Ovary (tissue), 9 donors: ENCODE results near the gene PERP. TPM values are rescaled to one million over a fixed set of nuclear protein-coding genes. Genes with fewer than 3 reads are reported as not detected.
"Not testable (repeated sequence)": the region's sequence is repeated elsewhere in the genome, so short reads cannot be mapped to it uniquely, and the experiment has no call there.

ENCODE experiments used
- DNase-seq, 5 donors: peaks; one replicate each; pipeline ENCODE4 v3.0.0-alpha.2; 2019 to 2020
- H3K27ac ChIP-seq, 2 donors: fragments of 200-600 bp; one replicate each; pipeline versions ENCODE4 v1.5.1 to v1.8.0; 2019 to 2022
- H3K27me3 ChIP-seq: fragments of 200-600 bp; one replicate; pipeline ENCODE4 v1.8.0; 2022
- H3K36me3 ChIP-seq: fragments of 200-600 bp; sonication (generic); one replicate; pipeline ENCODE4 v1.5.1; 2019
- H3K4me1 ChIP-seq: one replicate; pipeline ENCODE4 v1.8.1; 2013; ENCODE audit warnings: mild to moderate bottlenecking, moderate library complexity; ENCODE audit not compliant: insufficient read depth
- H3K4me3 ChIP-seq: fragments of 200-600 bp; sonication (generic); one replicate; pipeline ENCODE4 v1.5.1; 2017
- H3K9me3 ChIP-seq, 2 donors: fragments of 200-600 bp in 1 of 2; sonication (generic) in 1 of 2; one replicate each; pipeline versions ENCODE4 v1.5.1 to v1.8.1; 2013 to 2019; ENCODE audit warnings: mild to moderate bottlenecking in 1 of 2, moderate library complexity in 1 of 2
- EP300 ChIP-seq: sonication (generic); formaldehyde crosslinking; IDR thresholded peaks from one replicate; pipeline ENCODE4 v1.6.1; 2017; ENCODE audit warnings: antibody characterized with exemption
- POLR2A ChIP-seq: fragments of 450-650 bp; IDR thresholded peaks from one replicate; pipeline ENCODE4 v1.6.1; 2017; ENCODE audit warnings: antibody characterized with exemption, mild to moderate bottlenecking, moderate library complexity
- WGBS, 3 donors: extraction: QIAGEN DNeasy Blood & Tissue Kit in 1 of 3; methylation state at CpG; one replicate each; pipeline versions ENCODE4 v1.1.5 to v1.1.7; 2013 to 2017; 5-methylcytosine and 5-hydroxymethylcytosine counted together
- intact Hi-C, 4 donors: fragments of 100-400 bp; cut with DNase I; formaldehyde crosslinking; loops; one replicate each; pipeline versions ENCODE4 v1.11.0 to v1.15.1; 2022 to 2023
- polyA plus RNA-seq, 2 donors: library from polyadenylated mRNA; stranded (reverse); fragments of 200-250 nt in 1 of 2; fragments of 350-450 nt in 1 of 2; fragmentation: Illumina TruSeq in 1 of 2; extraction: RNeasy Lipid Tissue Mini Kit (QIAGEN cat#74804) in 1 of 2; gene quantifications; one replicate each; pipeline ENCODE4 v1.2.3, GENCODE V29; 2013 to 2014
- total RNA-seq, 7 donors: library from RNA; depleted of rRNA in 2 of 7; stranded (reverse); fragments of >200 nt in 2 of 7; fragmentation: NEBNext Ultra II Directional in 3 of 7; extraction: Animal tissue kit (Norgen Biotek cat#: 25700) in 3 of 7; gene quantifications; one replicate each; pipeline versions ENCODE4 v1.1.0 to v1.2.4, GENCODE V29; 2016 to 2023
- TF ChIP-seq, protein P1 (sequence below), 3 donors: fragments of 450-650 bp in 2 of 3; fragments of 200-600 bp in 1 of 3; IDR thresholded peaks; one replicate each; pipeline versions ENCODE4 v1.5.1 to v1.8.0; 2016 to 2022; ENCODE audit warnings: antibody characterized with exemption in 3 of 3, mild to moderate bottlenecking in 1 of 3
- donor health status: DM: no; HTN: no; CAD: no; lungs with moderate emphysema.
- donor health status: DM: no; HTN: no; CAD: no.
- donor health status: Bipolar disorder and iron deficiency.
- donor health status: DM: yes; HTN: yes; CAD: no.
- donor health status: DM: no; HTN: no; CAD: no.
- donor health status: DM: yes; HTN: yes; CAD: no.

The PERP gene
- total and polyA plus RNA-seq, 9 donors, result 3.1 to 56.2 (median 7.8) TPM

DNA sequence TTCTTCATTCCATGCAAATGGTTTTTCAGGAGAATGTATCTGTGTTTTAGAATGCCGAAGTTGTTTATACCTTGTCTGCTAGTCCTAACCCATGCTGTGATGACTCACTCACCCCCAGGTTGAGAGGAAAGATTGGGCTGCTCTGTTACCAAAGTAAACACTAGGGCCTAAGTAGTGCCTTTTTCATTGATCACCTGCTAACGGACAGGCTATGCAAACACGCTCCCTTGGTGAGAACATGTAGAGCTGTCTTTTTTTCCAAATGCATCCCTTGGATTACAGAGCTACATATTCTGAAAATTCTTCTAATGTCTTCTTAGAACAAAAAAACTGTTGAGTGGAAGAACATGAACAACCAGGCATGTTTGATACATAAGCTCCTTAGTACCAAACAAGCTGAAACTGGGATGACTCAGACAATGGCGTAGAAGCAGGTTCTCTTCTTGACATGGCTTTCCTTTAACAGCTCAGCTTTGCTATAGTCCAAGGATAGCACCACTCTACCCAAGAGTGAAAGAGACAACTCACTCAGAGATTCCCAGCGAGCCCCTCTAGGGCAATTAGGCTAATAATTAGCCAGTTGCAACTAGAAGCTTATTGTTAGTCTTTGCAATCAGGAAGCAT lies 20.5 kb downstream of the PERP start:
- intact Hi-C loops, result no loop called here
- Histone ChIP-seq H3K4me3 (no peak overlapping the region), H3K36me3 (no peaks in the 10 kb centered on the region), H3K4me1 (no peaks in the 10 kb centered on the region), H3K27ac (no peak overlapping the region), H3K27me3 (no peaks in the 10 kb centered on the region), H3K9me3 (no peaks in the 10 kb centered on the region)
- 54 to 65% (median 56%) methylated on average over 5 of the region's 5 CpGs for WGBS, 3 donors
- no peak for TF ChIP-seq EP300
- DNase-seq, result no peak

DNA sequence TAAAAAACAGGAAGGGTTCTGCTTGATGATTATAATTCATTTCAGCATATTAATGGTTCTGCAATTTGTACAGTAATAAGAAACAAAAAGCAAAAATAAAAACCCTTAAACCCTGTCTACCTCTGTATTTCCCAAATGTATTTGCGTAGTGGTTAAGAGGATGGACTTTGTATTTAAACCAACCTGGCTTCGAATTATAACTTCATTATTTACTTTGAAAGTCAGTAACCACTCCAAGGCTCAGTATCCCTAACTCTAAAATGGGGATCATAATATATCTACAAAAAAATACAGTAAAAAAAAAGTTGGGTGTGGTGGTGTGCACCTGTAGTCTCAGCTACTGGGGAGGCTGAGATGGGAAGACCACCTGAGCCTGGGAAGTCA lies 21.4 kb downstream of the PERP start:
- H3K4me3 ChIP-seq, result no peak overlapping the region
- no peaks in the 10 kb centered on the region for H3K36me3 ChIP-seq
- 85 to 90% (median 87%) methylated on average over 2 of the region's 2 CpGs for WGBS, 3 donors
- H3K9me3 ChIP-seq, result no peaks in the 10 kb centered on the region
- H3K27me3 ChIP-seq, result no peaks in the 10 kb centered on the region
- no peak overlapping the region for H3K27ac ChIP-seq
- no peak for TF ChIP-seq EP300
- TF ChIP-seq, protein P1, sequence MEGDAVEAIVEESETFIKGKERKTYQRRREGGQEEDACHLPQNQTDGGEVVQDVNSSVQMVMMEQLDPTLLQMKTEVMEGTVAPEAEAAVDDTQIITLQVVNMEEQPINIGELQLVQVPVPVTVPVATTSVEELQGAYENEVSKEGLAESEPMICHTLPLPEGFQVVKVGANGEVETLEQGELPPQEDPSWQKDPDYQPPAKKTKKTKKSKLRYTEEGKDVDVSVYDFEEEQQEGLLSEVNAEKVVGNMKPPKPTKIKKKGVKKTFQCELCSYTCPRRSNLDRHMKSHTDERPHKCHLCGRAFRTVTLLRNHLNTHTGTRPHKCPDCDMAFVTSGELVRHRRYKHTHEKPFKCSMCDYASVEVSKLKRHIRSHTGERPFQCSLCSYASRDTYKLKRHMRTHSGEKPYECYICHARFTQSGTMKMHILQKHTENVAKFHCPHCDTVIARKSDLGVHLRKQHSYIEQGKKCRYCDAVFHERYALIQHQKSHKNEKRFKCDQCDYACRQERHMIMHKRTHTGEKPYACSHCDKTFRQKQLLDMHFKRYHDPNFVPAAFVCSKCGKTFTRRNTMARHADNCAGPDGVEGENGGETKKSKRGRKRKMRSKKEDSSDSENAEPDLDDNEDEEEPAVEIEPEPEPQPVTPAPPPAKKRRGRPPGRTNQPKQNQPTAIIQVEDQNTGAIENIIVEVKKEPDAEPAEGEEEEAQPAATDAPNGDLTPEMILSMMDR (IDR thresholded peaks at IDR 0.05), result no peak
- no peak for TF ChIP-seq POLR2A
- DNase-seq, result no peak
- no peaks in the 10 kb centered on the region for H3K4me1 ChIP-seq
- intact Hi-C loops, result no loop called here

DNA sequence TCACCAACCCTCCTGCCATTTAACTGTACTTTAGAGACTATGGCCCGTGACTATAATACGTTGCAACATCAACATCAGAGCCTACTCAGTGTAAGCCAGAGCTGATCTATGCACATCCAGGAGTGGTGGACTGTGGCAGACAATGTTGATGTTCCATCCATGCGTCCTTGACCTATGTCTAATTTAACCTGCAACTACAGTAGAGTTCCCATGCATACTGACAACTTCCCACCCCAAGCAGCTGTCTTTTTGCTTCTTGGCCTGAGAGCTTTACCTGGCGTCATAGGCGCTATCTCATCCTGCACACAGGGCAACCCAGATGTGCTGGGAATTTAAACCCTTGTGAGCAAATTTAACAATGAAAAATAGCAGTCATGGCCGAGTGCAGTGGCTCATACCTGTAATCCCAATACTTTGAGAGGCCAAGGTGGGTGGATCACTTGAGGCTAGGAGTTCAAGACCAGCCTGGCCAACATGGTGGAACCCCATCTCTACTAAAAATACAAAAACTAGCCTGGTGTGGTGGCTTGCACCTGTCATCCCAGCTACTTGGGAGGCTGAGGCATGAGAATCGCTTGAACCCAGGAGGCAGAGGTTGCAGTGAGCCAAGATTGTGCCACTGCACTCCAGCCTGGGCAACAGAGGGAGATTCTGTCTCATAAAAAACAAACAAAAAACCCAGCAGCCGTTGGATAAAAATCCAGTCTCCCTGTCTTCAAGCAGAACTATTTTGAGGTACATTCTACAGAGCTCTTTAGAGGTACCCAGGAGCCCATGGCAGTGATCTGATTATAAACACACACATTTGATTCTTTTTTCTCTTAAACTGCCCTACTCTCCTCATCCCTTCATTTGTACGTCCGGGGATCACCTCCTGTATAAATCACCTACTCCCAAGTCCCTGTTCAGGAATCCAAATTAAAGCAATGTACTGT lies 22.0 kb downstream of the PERP start:
- intact Hi-C loops, result no loop called here
- H3K4me3 ChIP-seq, result no peak overlapping the region
- whole genome bisulfite sequencing, 3 donors, result 74 to 81% (median 80%) methylated on average over 10 of the region's 10 CpGs

DNA sequence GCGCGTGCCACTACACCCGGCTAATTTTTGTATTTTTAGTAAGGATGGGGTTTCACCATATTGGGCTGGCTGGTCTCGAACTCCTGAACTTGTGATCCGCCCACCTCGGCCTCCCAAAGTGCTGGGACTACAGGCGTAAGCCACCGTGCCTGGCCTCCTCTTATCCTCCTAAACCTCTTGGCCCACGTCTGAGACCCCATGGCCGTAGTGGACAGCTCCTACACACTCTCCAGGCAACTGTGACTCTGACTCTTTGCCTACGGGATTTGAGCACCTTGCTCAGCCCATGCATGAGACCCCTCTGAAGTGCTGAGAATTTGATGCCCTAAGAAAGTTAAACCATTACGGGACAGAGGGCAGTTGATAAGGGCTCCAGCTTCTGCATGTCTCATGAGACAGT lies 25.0 kb downstream of the PERP start:
- no peaks in the 10 kb centered on the region for H3K27me3 ChIP-seq
- no peak for DNase-seq
- no peaks in the 10 kb centered on the region for H3K36me3 ChIP-seq
- H3K9me3 ChIP-seq, result peaks cover 0 to 2% of the 10 kb centered on the region in 2 donors
- intact Hi-C loops, result no loop called here
- TF ChIP-seq, protein P1 (IDR thresholded peaks at IDR 0.05), result no peak
- TF ChIP-seq EP300, result no peak
- 81 to 90% (median 83%) methylated on average over 12 of the region's 12 CpGs for WGBS, 3 donors
- no peak overlapping the region for H3K27ac ChIP-seq
- no peaks in the 10 kb centered on the region for H3K4me1 ChIP-seq
- H3K4me3 ChIP-seq, result no peak overlapping the region

More for the DNA sequence above, 22.0 kb downstream of the PERP start:
- no peak for TF ChIP-seq EP300
- TF ChIP-seq, protein P1 (IDR thresholded peaks at IDR 0.05), result no peak
- TF ChIP-seq POLR2A, result no peak
- H3K4me1 ChIP-seq, result no peaks in the 10 kb centered on the region
- no peak overlapping the region for H3K27ac ChIP-seq
- H3K36me3 ChIP-seq, result no peaks in the 10 kb centered on the region
- H3K9me3 ChIP-seq, result peaks cover 0 to 2% of the 10 kb centered on the region in 2 donors
- no peaks in the 10 kb centered on the region for H3K27me3 ChIP-seq
- no peak for DNase-seq

DNA sequence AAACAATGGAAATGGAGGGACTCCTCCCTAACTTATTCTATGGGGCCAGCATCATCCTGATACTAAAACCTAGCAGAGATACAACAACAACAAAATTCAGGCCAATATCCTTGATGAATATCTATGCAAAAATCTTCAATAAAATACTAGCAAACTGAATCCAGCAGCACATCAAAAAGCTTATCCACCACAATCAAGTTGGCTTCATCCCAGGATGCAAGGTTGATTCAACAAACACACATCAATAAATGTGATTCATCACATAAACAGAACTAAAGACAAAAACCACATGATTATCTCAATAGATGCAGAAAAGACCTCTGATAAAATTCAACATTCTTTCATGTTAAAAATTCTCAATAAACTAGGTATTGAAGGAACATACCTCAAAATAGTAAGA lies 27.7 kb downstream of the PERP start:
- intact Hi-C loops, DNase-seq, H3K36me3 ChIP-seq, H3K27me3 ChIP-seq, H3K27ac ChIP-seq, H3K4me3 ChIP-seq, H3K4me1 ChIP-seq, H3K9me3 ChIP-seq: not testable (repeated sequence)
